DMS 273 treated with DMSO at 0.1 percent for 48 hours (cell line): Measurements from ENCODE around the gene CCR6.
"Not testable (repeated sequence)": the region's sequence is repeated elsewhere in the genome, so short reads cannot be mapped to it uniquely, and the experiment has no call there.

Experiments
- DNase-seq: peaks from one replicate; lab custom pipeline; 2025; lab: John Stamatoyannopoulos, UW

The CCR6 gene

DNA sequence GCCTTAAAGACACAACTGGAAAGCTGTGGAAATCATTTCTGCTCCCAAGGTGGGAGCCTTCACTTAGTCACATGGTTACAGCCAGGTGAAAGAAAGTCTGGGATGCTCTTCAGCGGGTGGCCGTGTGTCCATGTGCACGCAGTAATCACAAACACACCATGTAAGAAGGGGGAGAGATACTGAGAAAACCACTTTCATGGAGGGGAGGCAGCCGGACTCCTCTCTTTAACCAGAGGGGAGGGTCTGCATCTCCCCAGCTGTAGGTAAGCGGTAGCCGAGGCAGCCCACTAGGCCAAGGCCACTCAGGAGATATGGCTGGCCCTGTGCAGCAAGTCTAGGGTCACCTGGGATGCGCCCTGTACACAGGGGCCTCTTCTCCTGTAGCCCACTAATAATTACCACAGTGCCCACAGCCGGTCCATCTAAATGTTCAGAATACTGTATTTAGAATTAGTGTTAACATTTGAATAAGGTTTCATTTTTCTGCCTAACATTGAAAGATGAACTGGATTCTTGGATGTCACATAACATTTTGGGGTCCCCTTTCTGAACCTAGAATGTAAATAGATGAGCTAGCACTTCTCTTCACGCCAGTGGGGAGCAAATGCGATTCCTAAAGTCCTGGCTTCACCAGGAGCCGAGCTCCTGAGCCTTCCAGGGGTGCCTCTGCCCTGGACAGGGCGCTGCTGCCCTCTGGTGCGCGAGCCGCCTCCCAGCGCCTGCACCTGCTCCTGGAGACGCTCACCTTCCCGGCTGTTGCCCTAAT, 19.0 kb downstream of the CCR6 start:
- DNase-seq: no peak

DNA sequence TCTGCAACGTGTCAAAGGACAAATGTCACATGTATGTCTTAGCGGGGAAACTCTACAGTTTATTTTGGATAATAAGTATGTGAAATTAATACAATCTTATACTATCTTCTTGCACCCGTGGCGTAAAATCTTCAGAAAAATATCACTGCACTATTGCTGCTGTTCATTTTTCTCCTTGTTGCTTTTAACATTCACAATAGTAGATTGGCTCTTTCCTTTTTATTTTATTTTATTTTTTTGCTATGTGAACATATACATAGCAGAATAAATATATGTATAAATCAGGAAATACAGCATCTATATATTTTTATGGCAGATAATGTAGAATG, 19.5 kb downstream of the CCR6 start:
- no peak for DNase-seq

DNA sequence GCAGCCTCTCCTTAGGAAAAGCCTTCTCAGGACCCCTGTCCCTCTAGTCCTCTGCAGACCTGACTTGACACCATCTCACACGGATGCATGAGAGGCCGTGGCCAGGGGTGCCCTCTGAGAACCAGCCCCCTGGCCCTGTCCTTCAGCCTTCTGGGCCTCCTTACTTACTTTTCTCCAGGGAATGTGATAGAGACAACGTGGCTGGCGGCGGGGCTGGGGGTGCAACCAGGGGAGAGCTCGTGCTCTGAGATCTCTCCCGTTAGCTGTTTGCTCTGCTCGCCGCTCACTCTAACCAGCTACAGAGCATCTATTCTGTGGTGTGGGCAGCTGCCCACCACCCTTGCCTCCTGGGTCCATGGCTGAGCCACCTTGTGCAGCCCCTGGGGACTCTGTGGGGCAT, 20.1 kb downstream of the CCR6 start:
- DNase-seq: no peak

DNA sequence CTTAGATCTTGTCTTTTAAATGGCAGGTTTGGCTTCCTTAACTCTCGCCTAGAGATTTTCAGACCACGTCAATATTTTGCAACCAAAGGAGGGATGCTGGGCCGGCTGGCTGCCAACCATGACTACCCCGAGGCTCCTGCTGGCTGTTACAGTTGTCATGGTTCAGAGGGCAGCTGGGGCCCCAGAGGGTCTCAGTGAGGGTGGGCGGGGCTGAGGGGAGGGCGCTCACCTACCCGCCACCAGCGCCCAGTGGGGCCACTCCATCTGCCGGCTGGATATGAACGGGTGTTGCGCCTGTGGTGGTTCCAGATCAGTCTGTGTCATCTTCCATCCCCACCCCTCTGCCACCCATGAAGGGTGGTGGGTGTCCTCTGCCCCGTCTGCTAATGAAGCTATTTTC, 22.6 kb downstream of the CCR6 start:
- no peak for DNase-seq

DNA sequence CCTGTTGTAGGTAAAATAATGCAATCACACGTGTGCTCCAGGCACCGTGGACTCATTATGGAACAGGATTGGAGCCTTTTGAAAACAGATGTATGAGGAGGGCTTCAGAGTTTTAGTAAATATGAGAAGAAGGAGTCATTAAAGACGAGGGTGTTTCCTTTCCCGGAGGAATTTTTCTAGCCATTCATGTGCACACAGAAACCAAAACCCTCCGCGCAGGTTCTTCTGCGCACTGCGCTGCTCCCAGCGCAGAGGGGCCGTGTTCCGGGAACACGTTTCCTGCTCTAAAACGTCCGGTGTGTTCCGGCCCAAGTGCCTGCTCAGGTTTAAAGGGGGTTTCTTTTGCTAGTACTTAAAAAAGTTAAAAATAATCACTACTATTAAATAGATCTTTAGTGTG, 23.2 kb downstream of the CCR6 start:
- no peak for DNase-seq

DNA sequence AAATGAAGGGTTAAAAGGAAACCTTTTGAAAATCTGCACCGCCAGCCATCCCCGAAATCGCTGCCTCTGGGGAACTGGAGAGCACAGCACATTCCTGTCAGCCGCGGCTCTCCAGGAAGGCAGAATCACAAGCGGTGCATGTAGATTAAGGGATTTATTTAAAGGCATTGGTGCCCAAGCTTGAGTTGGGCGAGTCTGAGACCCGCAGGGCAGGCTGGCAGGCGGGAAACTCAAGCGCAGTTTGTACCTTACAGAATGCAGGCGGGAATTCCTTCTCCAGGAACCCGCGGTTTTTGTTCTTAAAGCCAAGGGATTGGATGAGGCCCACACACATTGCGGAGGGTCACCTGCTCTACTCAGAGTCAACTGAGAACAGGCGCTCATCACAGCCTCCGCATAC, 24.1 kb downstream of the CCR6 start:
- no peak for DNase-seq

DNA sequence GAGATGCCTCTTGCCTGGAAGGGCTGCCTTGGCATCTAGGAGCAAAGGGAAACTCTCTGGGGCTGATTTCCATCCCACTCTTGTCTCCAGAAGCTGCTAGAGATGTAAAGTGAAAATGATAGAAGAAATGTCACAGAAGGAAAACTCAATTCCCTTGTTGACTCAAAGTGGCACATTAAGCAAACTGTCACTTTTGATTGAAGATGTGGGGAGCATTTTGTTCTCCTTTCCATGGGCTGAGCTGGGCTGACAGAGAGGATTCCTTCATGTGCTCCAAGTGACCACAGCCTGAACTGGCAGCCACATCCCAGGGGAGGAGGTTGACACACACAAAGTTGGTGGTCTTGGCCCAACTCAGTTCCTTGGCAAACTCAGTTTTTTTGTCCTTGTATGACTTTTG, 25.1 kb downstream of the CCR6 start:
- DNase-seq: no peak

DNA sequence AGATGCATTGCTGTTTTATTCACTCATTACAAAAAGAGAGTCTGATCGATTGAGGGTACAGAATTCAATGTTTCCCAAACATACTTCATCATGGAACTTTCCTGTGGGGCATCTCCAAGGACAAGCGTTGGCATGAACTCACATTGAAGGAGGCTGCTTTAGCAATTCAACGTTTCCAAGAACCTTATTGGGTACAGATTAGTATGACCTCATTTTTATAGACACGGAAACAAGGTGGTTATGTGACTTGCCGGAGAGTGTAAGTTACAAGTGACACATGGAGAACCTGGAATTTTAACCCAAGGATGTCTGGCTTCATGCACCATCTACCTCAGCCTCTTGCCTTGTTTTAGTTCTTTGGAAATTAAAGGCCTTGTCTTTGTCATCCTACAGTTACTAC, 26.1 kb downstream of the CCR6 start:
- DNase-seq: no peak

DNA sequence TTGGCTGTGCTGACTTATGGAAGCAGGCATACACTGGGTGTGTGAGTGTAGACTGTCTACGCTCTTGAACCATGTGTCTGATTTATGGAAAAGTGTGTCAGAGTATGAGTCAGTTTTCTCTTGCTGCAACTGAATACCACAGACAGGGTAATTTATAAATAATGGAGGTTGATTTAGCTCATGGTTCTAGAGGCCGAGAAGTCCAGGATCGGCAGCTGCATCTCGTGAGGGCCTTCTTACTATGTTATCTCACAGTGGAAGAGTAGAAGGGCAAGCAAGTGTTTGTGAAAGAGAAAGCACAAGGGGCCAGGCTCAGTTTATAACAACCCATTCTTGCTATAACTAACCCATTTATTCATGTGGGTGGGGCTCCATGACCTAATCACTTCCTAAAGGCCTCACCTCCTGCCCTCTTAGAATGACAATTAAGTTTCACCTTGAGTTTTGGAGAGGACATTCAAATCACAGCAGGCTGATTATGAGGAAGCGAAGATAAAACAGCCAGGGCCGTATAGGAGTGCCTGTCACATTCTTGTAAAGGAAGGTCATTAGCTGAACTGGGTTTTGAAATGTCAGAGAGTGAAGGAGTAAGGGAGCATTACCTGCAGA, 28.1 kb downstream of the CCR6 start:
- DNase-seq: no peak

DNA sequence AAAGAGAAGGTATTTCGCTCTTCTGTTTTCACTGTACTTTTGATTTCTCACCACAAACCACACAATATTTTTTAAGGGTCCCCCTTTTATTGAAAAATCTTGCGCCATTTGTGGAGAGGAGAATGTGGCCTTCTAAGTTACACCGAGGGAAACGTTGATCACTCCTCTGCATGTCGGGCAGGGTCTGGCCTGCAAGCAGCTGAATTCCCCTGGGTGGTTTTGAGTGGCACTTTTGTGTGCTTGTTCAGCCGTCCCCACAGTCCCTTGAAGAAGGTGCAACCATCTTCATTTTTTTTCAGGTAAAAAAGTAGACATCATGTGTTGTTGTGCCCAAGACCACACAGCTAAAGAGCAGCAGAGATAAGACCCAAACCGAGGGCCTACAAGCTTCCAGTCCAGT, 28.8 kb downstream of the CCR6 start:
- no peak for DNase-seq

DNA sequence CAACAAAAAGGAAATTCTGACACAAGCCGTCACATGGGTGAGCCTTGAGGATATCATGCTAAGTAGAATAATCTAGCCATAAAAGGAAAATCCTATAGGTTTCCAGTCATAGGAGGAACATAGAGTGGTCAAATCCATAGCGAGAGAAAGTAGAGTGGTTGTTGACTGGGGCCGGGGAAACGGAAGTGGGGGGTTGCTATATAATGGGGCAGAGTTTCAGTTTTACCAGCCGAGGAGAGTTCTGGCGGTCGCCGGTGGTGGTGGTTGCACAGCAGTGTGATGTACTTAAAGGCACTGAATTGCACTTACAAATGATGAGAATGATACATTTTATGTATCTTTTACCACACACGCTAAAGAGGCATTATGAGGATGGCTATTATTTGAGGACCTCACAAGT, 30.0 kb downstream of the CCR6 start:
- no peak for DNase-seq

DNA sequence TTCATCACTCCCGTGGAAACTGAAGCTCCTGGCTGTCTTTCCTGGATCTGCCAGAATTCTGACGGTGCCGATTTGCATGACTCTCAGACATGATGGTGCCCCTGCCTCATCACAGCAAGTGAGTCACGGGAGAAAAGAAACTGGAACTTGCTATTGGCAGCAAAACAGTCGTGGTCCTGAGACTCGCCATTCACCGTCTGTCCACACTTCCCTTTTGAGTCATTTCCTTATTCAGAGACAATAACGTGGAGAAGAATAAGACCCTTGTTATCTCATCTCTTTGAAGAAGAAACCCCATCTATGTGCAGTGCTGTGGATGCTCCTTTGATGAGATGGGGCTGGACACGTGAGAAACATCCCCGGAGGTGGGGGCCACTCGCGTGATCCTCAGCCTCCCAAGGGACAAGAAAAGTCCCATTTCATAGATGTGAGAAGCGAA, 30.6 kb downstream of the CCR6 start:
- DNase-seq: no peak

DNA sequence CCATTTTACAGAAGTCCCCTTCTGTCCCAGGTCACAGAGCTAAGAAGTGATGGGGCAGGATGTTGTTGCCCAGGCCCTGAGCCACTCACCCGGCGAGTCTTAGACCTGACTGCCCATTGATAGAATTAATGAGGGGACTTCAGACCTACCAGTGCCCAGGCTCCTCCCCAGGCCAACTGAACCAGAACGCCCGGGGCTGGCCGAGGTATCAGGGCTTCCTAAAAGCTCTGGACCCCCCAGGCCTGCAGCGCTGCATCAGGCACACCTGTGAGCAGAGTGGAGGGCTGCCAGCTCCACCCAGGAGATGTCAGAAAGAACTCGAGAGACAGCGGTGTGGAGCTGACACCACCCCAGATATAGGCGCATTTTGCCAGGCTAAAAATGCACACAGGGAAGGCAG, 31.4 kb downstream of the CCR6 start:
- DNase-seq: no peak

DNA sequence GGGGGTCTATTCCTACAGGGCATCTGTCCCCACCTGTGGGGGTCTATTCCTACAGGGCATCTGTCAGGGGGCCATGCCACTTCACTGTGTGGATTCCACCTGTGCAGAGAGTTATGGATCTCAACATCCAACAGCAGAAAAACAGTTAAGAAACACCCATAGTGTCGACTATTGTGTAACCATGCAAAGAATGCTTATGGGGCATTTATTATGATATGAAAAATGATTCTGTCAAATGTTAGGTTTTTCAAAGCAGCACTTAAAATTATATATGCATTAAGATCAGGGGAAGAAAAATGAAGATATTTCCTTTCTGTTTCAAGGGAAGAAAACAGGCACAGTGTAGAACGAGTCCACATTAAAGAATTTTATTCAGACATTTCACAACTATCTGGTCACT, 32.0 kb downstream of the CCR6 start:
- DNase-seq: no peak

DNA sequence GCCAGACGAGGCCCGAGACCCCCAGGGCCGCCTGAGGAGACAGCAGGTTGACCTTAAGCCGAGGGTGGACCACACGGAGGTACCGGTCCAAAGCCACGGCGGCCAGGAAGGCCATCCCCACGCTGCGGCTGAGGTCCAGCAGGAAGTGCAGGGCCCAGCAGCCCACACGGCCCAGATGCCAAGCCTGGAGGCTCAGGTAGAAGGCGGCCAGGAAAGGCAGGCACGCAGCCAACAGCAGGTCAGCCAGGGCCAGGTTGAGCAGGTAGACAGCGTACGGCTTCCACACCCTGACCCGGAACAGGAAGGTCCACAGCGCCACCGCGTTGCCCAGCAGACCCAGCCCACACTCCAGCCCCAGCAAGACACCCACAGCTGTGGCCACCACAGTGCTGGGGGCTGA, 34.5 kb downstream of the CCR6 start:
- no peak for DNase-seq

DNA sequence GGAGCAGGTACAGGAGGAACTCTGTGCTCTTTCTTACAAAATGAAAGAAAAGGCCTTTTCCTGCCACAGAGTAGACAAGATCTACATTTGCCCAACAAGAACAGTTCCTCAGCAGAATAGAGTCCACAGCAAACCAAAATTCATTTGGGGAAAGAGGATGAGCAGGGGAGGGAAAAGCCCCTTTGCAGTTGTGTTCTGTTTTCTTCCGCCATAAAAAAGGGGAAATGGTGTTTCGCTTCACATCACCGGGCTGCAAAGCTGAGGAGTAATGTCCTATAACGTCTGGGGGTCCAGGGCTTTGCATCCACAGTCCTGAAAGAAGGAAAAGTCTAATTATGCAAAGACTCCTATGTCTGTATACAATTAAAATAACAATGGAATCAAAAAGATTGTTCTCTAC, 35.0 kb downstream of the CCR6 start, which contains the start of gene GPR31:
Gene GPR31 (minus strand): TSS at position 118 of the 400 bp plus-strand sequence. CDS start 149 bp downstream, outside the sequence.
- DNase-seq: no peak

DNA sequence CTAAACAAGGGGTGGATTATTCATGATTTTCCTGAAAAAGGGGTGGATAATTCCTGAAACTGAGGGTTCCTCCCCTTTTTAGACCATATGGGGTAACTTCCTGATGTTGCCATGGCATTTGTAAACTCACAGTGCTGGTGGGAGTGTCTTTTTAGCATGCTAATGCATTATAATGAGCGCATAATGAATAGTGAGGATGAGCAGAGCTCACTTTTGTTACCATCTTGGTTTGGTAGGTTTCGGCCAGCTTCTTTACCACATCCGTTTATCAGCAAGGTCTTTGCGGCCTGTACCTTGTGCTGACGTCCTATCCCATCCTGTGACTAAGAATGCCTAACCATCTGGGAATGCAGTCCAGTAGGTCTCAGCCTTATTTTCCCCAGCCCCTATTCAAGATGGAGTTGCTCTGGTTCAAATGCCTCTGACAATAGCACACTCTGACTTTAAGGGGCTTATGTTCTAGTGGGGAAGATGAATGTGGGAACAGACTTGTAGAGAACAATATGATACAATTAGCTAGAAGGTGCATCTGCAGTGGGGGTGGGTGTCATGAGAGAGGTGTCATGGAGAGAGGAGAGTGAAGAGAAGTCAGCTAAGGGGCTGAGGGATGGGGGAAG, 39.1 kb downstream of the CCR6 start:
- DNase-seq: no peak

DNA sequence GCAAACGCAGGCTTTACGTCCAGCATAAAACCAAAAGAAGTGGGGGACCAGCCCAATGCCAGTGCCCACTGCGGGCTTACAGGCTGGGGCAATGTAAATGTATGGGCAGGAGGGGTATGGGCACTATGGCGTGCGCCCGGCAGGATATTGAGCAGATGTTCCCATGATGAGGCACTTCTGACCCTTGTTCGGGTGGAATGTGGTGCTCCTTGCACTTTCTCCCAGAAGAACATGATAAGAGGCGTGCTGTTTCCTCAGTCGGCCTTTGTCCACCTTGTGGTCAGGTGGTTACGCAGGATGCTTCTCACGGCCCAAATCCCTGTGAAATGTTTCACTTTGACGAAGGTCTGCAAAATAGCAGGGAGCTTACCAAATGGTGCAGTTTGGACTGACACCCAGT, 39.7 kb downstream of the CCR6 start:
- no peak for DNase-seq

DNA sequence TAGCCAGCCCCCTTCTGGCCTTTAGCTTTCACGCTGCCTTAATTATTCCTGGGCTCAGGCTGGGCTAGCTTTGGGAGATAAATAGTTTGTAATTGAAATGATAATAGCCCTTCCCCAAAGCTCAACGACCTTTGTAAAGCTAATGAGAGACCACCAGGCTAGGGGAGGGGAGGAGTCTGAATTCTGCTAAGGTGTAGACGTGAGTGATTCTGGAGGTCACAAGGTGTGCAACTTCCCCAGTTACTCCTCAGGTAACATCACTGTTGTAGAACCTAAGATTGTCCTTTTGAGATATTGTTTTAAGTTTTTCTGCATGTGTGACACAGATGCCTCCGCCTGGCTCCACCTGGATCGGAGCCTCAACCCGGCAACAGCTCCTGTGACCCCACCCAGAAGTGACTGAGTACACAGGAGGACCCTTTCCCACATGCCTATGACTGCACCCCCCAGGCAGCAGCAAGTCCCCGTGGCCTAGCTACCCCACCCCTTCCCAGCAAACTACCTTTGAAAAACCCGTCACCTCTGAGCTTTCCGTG, 40.6 kb downstream of the CCR6 start:
- DNase-seq: no peak

DNA sequence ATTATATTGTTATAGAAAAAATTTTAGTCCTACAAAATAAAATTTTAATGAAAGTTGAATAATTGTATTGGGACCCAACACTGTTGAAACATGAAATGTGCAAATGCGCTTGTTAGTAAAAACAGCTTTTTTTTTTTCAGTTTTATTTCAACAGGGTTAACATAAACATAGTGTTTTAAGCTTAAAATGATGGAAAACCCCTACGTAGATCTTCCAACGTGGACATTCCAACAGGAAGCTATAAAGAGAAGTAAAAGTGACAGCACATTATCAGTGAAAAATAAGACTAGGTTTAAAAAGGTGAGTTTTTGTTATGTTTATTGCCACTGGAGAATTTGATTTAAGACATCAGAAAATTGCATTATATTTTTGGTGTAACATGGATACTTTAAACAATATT, 41.4 kb downstream of the CCR6 start:
- DNase-seq: no peak

DNA sequence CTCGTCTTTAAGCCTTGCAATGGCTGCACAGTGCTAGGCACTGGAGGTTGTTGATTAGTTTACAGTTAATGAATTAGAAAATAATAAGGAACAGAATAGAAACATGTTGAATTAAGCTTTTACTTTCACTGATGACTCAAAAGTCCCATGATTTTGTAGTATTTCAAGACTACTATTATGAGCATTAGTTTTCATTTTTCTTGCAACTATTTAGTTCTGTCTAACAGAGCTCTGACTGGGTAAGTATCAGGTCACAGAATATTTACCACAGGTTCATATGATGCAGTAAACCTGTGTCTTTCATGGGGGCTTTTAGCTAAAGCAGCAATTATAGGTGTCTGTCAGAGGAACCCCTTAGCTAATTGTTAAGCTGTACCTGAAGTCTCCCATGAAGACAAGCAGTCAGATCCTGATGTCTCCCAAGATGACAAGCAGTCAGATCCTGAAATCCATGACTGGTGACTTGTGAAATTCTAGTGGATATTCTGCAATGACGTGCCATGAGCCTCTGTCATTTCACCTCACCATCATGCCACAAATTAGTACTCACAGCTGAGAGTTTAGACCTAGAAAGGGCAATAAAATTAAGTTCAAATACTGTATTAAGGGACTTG, 43.1 kb downstream of the CCR6 start:
- DNase-seq: no peak

DNA sequence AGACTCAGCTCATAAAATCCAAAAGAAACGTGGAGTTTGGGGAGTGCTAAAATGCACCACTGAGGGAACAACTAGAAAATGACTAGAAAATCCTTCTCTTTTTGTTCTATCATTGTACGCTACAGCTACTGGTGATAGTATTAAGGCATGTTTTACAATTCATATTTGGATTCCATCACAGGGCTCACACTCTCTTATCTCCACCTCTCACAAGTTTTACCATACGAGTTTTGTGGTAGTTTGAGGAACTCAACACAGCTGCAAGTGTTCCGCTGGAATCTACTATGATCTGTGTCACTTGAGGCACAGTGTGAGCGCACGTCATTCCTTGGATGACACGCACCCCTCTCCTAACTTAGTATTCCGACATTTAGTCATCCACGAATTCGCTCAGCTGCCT, 44.8 kb downstream of the CCR6 start:
- not testable (repeated sequence) for DNase-seq

DNA sequence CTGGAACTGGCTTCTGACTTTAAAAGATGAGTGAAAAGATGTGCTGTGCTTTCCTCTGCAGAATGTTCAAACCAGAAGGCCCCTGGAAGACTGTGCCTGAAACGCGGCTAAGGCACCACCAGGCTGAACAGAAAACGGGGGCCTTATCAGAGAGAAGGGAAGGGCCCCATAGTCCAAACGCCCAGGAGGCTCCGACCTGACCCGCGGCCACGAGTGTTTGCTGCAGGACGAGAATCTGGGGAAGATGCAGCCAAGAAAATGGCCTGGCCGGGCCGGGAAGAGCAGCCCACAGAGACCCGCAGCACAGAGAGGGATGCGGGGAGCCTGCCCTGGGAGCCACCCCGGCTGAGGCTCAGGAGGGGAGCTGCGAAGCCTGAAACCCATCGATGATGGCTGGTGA, 45.4 kb downstream of the CCR6 start:
- DNase-seq: not testable (repeated sequence)
